Measurements from ENCODE around the gene DIRAS1. TPM values are rescaled to one million over a fixed set of nuclear protein-coding genes. Genes with fewer than 3 reads are reported as not detected.

Gene DIRAS1
- total and polyA plus RNA-seq, 8 donors: 2.4 to 16.3 (median 3.4) TPM

GRCh38 chr19:2739602-2740313, 18.6 kb upstream of the DIRAS1 start, which contains the start of gene SLC39A3:
Gene SLC39A3 (minus strand): TSS chr19:2740017. CDS start chr19:2737257, 2,760 bp downstream.
- Histone ChIP-seq H3K36me3 (no peaks in the 10 kb centered on the region), H3K27me3 (no peaks in the 10 kb centered on the region), H3K9me3 (no peaks in the 10 kb centered on the region), H3K4me1 (peaks cover 0 to 5% (median 3%) of the 10 kb centered on the region in 3 donors), H3K4me3 (peak within 1 kb of the TSS; percentile 70 to 98 (median 92)), H3K27ac (peak within 1 kb of the TSS in 1 of 4 donors; percentile 22)
- intact Hi-C loops (cut with DNase I): no loop called here
- DNase-seq (peak; percentile 98 to 100 (median 99)), ATAC-seq (peak; percentile 100), FAIRE-seq (no peak)
- TF ChIP-seq CTCF (IDR thresholded peaks at IDR 0.05): peak in 1 of 4 donors; percentile 10
- 0 to 1% methylated on average over 49 to 64 of the region's 64 CpGs for WGBS, 2 donors

- H3K4me3 ChIP-seq: no peak overlapping the region
- intact Hi-C loops (cut with DNase I): no loop called here
- FAIRE-seq (no peak), DNase-seq (no peak), ATAC-seq (no peak)
- no peak overlapping the region for H3K27ac ChIP-seq
- WGBS, 2 donors: 91% methylated on average over 15 of the region's 15 CpGs
- no peaks in the 10 kb centered on the region for H3K27me3 ChIP-seq
- no peaks in the 10 kb centered on the region for H3K9me3 ChIP-seq
- no peak for TF ChIP-seq CTCF (IDR thresholded peaks at IDR 0.05)
- peaks cover 0 to 3% (median 0%) of the 10 kb centered on the region in 3 donors for H3K36me3 ChIP-seq
- H3K4me1 ChIP-seq: peaks cover 0 to 5% (median 3%) of the 10 kb centered on the region in 3 donors
Observed at GRCh38 chr19:2736550-2737190, 15.5 kb upstream of the DIRAS1 start.

GRCh38 chr19:2735374-2735773, 14.2 kb upstream of the DIRAS1 start:
- intact Hi-C loops (cut with DNase I): no loop called here
- TF ChIP-seq CTCF (IDR thresholded peaks at IDR 0.05): no peak
- Histone ChIP-seq H3K4me1 (peaks cover 0 to 5% (median 3%) of the 10 kb centered on the region in 3 donors), H3K27ac (no peak overlapping the region), H3K4me3 (no peak overlapping the region), H3K36me3 (peaks cover 0 to 3% (median 0%) of the 10 kb centered on the region in 3 donors), H3K9me3 (no peaks in the 10 kb centered on the region), H3K27me3 (no peaks in the 10 kb centered on the region)
- no peak for DNase-seq
- no peak for ATAC-seq
- 92 to 94% methylated on average over 12 of the region's 12 CpGs for WGBS, 2 donors
- FAIRE-seq: no peak

- Histone ChIP-seq H3K4me1 (peaks cover 0 to 5% (median 3%) of the 10 kb centered on the region in 3 donors), H3K36me3 (peaks cover 0 to 3% (median 0%) of the 10 kb centered on the region in 3 donors), H3K27me3 (no peaks in the 10 kb centered on the region), H3K9me3 (no peaks in the 10 kb centered on the region), H3K4me3 (no peak overlapping the region), H3K27ac (no peak overlapping the region)
- intact Hi-C loops (cut with DNase I): no loop called here
- TF ChIP-seq CTCF (IDR thresholded peaks at IDR 0.05): no peak
- WGBS, 2 donors: 85 to 87% methylated on average over 26 of the region's 26 CpGs
- DNase-seq (no peak), ATAC-seq (no peak), FAIRE-seq (no peak)
Observed at GRCh38 chr19:2734589-2735288, 13.6 kb upstream of the DIRAS1 start.
